ENCODE results near the gene ZNF280A.

DNA sequence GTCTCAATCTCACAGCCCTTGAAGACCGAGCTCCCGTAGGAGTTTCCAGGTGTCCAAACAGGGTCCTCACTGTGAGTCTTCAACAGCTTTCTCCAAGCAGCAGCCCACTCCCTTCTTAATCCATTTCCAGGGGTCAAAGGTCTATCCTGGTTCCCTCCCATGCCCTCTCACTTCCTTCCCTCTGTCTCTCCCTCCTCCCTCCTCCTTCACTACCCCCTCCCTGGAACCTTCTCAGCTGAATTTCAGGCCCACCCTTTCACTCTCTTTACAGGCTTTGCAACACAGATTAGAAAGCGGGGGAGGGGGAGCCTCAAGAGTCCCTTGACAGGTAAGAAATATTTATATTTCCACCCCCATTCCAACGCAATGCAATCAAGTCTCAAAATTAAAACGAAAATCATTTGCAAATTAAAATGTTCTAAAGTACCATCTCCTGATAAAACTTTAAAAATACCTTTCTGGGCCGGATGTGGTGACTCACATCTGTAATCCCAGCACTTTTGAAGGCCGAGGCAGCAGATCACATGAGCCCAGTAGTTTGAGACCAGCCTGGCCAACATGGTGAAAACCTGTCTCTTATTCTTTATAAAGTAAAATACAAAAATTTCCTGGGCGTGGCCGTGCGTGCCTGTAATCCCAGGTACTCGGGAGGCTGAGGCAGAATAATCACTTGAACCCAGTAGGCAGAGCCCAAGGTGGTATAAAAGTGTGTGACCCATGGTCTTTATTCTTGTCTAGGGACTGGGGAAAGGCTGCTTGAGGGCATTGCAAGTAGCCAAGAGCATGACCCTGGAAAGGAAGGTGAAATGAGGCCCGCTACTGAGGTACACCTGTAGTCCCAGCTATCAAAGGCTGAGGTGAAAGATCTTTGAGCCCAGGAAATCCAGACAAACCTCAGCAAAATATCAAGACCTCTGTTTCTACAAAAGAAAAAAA, 865 bp upstream of the ZNF280A start:
- TF ChIP-seq, protein P1, sequence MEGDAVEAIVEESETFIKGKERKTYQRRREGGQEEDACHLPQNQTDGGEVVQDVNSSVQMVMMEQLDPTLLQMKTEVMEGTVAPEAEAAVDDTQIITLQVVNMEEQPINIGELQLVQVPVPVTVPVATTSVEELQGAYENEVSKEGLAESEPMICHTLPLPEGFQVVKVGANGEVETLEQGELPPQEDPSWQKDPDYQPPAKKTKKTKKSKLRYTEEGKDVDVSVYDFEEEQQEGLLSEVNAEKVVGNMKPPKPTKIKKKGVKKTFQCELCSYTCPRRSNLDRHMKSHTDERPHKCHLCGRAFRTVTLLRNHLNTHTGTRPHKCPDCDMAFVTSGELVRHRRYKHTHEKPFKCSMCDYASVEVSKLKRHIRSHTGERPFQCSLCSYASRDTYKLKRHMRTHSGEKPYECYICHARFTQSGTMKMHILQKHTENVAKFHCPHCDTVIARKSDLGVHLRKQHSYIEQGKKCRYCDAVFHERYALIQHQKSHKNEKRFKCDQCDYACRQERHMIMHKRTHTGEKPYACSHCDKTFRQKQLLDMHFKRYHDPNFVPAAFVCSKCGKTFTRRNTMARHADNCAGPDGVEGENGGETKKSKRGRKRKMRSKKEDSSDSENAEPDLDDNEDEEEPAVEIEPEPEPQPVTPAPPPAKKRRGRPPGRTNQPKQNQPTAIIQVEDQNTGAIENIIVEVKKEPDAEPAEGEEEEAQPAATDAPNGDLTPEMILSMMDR (IDR thresholded peaks at IDR 0.05; ENCODE audit: insufficient read depth, low read length), result no peak
- TF ChIP-seq, protein P2, sequence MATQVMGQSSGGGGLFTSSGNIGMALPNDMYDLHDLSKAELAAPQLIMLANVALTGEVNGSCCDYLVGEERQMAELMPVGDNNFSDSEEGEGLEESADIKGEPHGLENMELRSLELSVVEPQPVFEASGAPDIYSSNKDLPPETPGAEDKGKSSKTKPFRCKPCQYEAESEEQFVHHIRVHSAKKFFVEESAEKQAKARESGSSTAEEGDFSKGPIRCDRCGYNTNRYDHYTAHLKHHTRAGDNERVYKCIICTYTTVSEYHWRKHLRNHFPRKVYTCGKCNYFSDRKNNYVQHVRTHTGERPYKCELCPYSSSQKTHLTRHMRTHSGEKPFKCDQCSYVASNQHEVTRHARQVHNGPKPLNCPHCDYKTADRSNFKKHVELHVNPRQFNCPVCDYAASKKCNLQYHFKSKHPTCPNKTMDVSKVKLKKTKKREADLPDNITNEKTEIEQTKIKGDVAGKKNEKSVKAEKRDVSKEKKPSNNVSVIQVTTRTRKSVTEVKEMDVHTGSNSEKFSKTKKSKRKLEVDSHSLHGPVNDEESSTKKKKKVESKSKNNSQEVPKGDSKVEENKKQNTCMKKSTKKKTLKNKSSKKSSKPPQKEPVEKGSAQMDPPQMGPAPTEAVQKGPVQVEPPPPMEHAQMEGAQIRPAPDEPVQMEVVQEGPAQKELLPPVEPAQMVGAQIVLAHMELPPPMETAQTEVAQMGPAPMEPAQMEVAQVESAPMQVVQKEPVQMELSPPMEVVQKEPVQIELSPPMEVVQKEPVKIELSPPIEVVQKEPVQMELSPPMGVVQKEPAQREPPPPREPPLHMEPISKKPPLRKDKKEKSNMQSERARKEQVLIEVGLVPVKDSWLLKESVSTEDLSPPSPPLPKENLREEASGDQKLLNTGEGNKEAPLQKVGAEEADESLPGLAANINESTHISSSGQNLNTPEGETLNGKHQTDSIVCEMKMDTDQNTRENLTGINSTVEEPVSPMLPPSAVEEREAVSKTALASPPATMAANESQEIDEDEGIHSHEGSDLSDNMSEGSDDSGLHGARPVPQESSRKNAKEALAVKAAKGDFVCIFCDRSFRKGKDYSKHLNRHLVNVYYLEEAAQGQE (IDR thresholded peaks at IDR 0.05; ENCODE audit: insufficient replicate concordance, low read depth), result no peak

All from HL-60 (cell line).